Astrocyte of the cerebellum (primary cell): ENCODE measurements around the gene ZBED2.
"Not testable (repeated sequence)": the region's sequence is repeated elsewhere in the genome, so short reads cannot be mapped to it uniquely, and the experiment has no call there.

Source experiments
- DNase-seq: peaks from one replicate; pipeline ENCODE4 v3.0.0-alpha.2; 2011; ENCODE audit warnings: low read depth
- H3K4me3 ChIP-seq: 2 replicates; pipeline ENCODE4 v1.5.1; 2011; ENCODE audit warnings: mild to moderate bottlenecking, low read depth, low read length, moderate library complexity
- CTCF ChIP-seq: IDR thresholded peaks from 2 replicates; pipeline ENCODE4 v1.5.1; 2012; ENCODE audit warnings: low read length, low read depth, moderate library complexity, mild to moderate bottlenecking; ENCODE audit errors: missing control alignments
- in situ Hi-C: cut with HindIII; loops from 2 replicates; pipeline ENCODE4 v1.10.0; 2017; ENCODE audit warnings: low sequenced_read_pairs

ZBED2 gene

DNA sequence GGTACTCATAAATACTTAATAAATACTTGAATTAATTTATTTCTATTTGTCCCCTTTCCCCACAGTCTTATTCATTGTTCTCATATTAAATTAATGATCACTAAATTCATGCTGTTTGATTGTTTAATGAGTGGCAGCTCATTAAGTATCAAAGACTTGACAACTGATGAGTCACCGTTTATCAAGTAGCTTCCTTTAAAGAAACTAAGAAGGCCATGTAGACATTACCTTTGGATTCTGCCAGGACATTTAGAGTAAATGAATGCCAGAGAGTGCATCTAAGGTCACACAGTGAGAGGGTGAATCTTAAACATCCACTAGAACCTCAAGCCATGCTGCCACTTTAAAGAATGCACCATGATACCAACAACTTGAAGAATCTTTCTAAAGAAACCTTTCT lies 23.9 kb downstream of the ZBED2 start:
- in situ Hi-C loops, result no loop called here
- DNase-seq, result no peak
- TF ChIP-seq CTCF, result no peak
- H3K4me3 ChIP-seq, result no peak overlapping the region

- in situ Hi-C loops, result no loop called here
- no peak overlapping the region for H3K4me3 ChIP-seq
- no peak for TF ChIP-seq CTCF
- no peak for DNase-seq
These were observed 24.6 kb downstream of the ZBED2 start for GRCh38 chr3:111570404-111571030.

GRCh38 chr3:111568911-111569310 lies 26.2 kb downstream of the ZBED2 start:
- in situ Hi-C loops, result no loop called here
- no peak for TF ChIP-seq CTCF
- peak; percentile 23 for DNase-seq
- no peak overlapping the region for H3K4me3 ChIP-seq

DNA sequence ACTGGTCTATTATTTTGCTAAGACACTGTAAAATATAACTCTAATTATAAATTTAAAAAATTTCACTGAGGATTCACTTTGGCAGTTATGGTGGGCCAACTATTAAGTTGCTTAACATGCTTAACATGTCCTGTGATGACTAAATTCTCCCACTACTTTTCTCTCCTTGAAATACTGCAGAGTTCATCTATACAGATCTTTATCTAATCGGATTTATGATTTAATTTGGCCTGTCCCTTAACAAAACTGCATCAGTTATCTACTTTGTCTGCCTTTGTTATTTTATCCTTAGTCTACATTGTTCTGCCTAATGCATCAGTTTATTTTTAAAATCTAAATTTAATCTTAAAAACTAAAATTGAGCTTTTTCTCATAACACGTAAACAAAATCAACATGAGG lies 26.8 kb downstream of the ZBED2 start:
- no peak for DNase-seq
- TF ChIP-seq CTCF, result no peak
- in situ Hi-C loops, result no loop called here
- H3K4me3 ChIP-seq, result no peak overlapping the region

DNA sequence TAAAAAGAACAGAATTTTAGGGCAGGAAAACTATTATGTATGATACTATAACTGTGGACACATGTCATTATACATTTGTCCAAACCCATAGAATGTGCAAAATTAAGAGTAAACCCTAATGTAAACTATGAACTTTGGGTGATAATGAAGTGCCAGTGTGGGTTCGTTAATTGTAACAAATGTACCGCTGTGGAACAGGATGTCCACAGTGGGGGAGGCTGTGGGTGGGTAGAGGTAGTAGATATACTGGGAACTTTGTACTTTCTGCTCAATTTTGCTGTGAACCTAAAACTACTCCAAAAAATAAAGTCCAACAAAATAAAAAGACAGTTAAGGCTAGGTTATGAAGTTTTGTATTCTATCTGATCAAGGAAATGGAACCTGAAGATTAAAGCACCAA lies 28.3 kb downstream of the ZBED2 start:
- DNase-seq, result no peak
- no peak overlapping the region for H3K4me3 ChIP-seq
- TF ChIP-seq CTCF, result no peak
- in situ Hi-C loops, result no loop called here

DNA sequence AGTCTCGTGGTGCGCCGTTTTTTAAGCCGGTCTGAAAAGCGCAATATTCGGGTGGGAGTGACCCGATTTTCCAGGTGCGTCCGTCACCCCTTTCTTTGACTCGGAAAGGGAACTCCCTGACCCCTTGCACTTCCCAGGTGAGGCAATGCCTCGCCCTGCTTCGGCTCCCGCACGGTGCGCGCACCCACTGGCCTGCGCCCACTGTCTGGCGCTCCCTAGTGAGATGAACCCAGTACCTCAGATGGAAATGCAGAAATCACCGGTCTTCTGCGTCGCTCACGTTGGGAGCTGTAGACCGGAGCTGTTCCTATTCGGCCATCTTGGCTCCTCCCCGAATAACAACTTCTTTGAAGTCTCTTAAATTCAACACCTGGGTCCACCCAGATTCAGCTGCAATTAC lies 33.2 kb downstream of the ZBED2 start:
- in situ Hi-C loops, H3K4me3 ChIP-seq: not testable (repeated sequence)

DNA sequence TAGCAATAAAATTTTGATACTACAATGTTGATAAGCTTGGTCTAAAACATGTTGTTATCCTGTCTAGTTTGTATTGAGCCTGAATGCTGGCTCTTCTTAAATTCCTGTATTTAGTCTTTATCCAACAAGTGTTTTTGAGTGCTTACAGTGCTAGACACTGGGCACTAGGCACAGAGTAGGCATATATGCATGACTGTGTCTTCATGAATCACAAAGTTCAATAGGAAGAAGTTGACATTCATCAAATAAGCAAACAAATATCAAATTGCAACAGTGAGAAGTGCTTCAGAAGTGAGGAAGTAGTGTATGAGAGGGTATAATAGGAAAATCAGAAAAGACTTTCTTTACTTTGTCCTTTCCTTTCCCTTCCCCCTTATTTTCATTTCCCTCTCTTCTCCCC lies 46.4 kb downstream of the ZBED2 start:
- DNase-seq, result no peak
- in situ Hi-C loops, result no loop called here
- no peak overlapping the region for H3K4me3 ChIP-seq
- no peak for TF ChIP-seq CTCF

More for the DNA sequence above, 33.2 kb downstream of the ZBED2 start:
- DNase-seq, result not testable (repeated sequence)
